Gastrocnemius medialis (tissue), 4 donors: ENCODE measurements around the gene HMG20A.

Source experiments
- CTCF ChIP-seq, 5 experiments: fragments of 450-650 bp in 3 of 5; fragments of 200-600 bp in 2 of 5; sonication (generic) in 2 of 5; IDR thresholded peaks in 4 of 5; conservative IDR thresholded peaks in 1 of 5; 1 replicate in 4 of 5; 2 replicates in 1 of 5; pipeline ENCODE4 v1.5.1; 2016 to 2019; ENCODE audit warnings: antibody characterized with exemption in 5 of 5, mild to moderate bottlenecking in 3 of 5, moderate library complexity in 3 of 5
- POLR2A ChIP-seq, 2 donors: fragments of 450-650 bp; IDR thresholded peaks; one replicate each; pipeline ENCODE4 v1.6.1; 2017; ENCODE audit warnings: antibody characterized with exemption in 2 of 2, mild to moderate bottlenecking in 2 of 2, moderate library complexity in 2 of 2

- TF ChIP-seq CTCF (IDR thresholded peaks at IDR 0.05 in 4 of 5, conservative IDR thresholded peaks at IDR 0.05 in 1 of 5) (no peak), POLR2A (IDR thresholded peaks at IDR 0.05) (no peak)
Observed at GRCh38 chr15:77527831-77528231, 107.1 kb downstream of the HMG20A start.
